Activated gamma-delta T cell (primary cell): ENCODE data around the gene NUTM2F.
"Not testable (repeated sequence)": the region's sequence is repeated elsewhere in the genome, so short reads cannot be mapped to it uniquely, and the experiment has no call there.

Experiments used
- DNase-seq: peaks from one replicate; lab custom pipeline; 2025; lab: John Stamatoyannopoulos, UW

The NUTM2F gene

DNA sequence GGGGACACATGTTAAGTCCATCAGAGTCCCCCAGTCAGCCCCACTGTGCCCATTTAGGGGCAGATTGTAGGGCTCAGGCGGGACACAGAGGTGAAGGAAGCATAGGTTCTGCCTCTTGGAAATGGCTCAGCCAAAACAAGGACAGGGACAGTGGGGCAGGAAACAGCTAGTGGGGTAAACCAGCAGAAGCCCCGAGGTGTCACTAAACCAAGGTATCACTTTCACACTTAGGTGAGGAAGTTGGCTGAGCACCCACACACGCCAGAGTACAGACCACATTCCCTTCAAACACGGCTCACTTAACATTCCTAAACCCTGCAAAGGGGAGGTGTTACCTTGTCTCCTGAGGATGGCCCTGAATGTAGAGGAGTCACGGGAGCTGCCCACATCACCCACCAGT lies 12.2 kb downstream of the NUTM2F start:
- not testable (repeated sequence) for DNase-seq

- DNase-seq: not testable (repeated sequence)
These were observed 13.1 kb downstream of the NUTM2F start for GRCh38 chr9:94315034-94315984.

- no peak for DNase-seq
These were observed 25.1 kb downstream of the NUTM2F start for GRCh38 chr9:94303321-94303720.

- DNase-seq: no peak
These were observed 26.0 kb downstream of the NUTM2F start for GRCh38 chr9:94302426-94302825.

GRCh38 chr9:94301583-94301982 lies 26.9 kb downstream of the NUTM2F start:
- no peak for DNase-seq

DNA sequence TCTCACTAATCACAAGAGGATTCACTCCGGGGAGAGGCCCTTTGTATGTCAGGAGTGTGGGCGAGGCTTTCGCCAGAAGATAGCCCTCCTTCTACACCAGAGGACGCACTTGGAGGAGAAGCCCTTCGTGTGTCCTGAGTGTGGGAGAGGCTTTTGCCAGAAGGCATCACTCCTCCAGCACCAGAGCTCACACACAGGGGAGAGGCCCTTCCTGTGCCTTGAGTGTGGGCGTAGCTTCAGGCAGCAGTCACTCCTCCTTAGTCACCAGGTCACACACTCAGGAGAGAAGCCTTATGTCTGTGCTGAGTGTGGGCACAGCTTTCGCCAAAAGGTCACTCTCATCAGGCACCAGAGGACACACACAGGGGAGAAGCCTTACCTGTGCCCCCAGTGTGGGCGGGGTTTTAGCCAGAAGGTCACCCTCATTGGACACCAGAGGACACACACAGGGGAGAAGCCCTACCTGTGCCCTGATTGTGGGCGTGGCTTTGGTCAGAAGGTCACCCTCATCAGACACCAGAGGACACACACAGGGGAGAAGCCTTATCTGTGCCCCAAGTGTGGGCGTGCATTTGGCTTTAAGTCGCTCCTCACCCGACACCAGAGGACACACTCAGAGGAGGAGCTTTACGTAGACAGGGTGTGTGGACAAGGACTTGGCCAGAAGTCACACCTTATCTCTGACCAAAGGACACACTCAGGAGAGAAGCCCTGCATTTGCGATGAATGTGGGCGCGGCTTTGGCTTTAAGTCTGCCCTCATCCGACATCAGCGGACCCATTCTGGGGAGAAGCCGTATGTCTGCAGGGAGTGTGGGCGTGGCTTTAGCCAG lies 27.8 kb downstream of the NUTM2F start:
- no peak for DNase-seq

- DNase-seq: no peak
These were observed 29.4 kb downstream of the NUTM2F start for GRCh38 chr9:94298949-94299599.

GRCh38 chr9:94289691-94290090 lies 38.8 kb downstream of the NUTM2F start:
- no peak for DNase-seq

DNA sequence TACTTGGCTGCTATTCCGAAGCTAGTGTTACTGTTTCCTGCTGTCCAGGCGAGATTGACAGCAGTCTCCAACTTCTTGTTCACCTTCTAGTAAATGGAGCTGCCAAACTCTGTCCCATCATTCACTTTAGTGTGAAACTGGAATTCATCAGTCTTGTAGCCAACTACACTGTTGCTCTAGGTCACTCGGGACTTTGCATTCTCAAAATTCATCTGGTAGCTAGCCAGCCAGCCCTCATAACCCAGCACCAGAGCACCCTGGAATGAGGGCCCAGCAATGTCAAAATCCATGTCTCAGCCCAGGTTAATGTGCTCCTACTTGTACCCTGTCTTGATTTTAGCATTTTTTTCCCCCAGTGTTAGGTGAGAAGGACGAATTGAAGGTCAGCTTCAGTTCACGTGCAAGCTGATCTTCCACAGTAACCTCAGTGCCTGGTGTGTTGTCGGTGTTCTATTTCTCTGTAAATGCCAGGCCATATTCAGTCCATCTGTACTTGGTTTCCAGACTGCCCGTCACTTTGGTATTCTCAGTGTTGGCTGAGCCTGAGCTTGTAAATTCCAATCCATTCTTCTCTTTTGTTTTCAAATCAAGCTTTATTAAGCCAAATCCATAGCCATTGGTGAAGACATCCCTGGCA lies 40.4 kb downstream of the NUTM2F start:
- no peak for DNase-seq

GRCh38 chr9:94286116-94286515 lies 42.3 kb downstream of the NUTM2F start:
- DNase-seq: no peak

DNA sequence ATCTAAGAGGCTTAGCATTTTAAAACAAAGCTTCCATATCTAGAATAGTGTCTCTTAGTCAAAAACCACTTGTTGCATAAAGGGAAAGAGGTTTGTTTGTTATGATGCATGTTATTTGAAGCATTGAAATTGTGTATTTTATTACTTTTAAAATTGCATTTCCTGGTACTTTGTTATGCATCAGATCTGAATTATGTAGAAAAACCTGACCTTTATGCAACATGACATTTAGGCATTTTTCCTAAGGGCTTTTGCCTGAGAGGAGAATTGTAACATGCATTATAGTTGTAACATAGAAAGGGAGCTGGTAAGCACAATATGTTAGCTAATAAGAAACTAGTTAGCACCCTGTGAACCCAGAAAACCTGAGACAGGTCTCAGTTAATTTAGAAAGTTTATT lies 47.3 kb downstream of the NUTM2F start:
- DNase-seq: no peak

DNA sequence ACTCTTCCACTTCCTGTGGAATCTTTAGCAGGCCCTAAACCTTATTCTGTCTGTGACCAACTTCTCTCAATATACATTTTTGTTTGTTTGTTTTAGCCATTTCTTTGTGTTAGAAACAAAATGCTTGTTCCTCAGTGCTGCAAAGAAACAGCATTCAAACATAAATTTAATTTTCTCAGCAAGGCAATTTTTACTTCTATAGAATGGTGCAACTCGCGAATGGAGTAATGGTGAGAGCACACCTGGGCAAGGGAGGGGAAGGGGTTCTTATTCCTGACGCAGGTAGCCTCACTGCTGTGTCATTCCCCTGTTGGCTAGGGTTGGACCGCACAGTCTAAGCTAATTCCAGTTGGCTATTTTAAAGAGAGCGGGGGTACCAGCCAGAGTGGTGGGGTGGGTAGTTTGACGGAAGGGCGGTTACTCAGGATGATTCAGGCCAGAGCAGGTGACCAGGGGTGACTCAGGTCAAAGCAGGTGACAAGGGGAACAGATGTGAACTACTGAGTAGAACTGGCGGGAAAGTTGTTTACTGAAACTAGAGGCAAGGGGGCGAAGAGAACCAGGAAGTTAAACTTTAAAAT lies 47.9 kb downstream of the NUTM2F start:
- no peak for DNase-seq

- DNase-seq: no peak
These were observed 50.4 kb downstream of the NUTM2F start for GRCh38 chr9:94277885-94278536.

GRCh38 chr9:94277029-94277428 lies 51.4 kb downstream of the NUTM2F start:
- not testable (repeated sequence) for DNase-seq

GRCh38 chr9:94270009-94270408 lies 58.4 kb downstream of the NUTM2F start:
- DNase-seq: no peak

GRCh38 chr9:94269264-94269663 lies 59.2 kb downstream of the NUTM2F start:
- no peak for DNase-seq
